Measurements from ENCODE around the gene RALGAPA1.

Gene RALGAPA1

GRCh38 chr14:35533357-35534207 lies 275.5 kb downstream of the RALGAPA1 start, which contains the start of gene INSM2:
TSS of gene INSM2 (plus strand) at chr14:35534164. CDS start at chr14:35534253, 89 bp downstream.
- peak; percentile 73 for DNase-seq

DNA sequence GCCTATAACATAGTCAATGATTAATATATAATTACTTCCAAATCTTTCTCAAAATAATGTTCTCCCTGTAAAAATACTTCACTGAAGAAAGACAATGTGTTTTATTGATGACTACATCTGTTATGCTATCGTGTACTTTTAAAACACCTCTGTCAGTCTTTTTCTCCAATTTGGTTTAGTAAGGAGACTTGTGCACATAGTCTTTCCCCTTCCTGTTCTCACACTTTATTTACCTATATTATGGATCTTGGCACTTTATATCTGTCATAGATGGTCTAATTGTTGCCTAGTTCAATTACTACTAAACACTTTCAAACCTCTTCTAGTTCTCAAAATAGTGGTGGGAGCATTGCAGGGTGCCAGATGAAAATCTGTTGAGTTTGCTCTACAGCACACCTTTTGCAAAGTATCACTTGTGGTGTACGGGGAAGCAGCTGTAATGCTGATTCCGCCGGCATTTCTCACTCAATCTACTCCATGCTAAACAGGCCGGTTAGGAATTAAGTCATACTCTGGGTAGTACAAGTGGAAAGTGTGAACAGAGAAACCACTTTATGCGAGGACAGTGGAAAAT lies 276.2 kb downstream of the RALGAPA1 start:
- DNase-seq, result no peak

- DNase-seq, result no peak
Measured at GRCh38 chr14:35531960-35532747, 276.9 kb downstream of the RALGAPA1 start.

DNA sequence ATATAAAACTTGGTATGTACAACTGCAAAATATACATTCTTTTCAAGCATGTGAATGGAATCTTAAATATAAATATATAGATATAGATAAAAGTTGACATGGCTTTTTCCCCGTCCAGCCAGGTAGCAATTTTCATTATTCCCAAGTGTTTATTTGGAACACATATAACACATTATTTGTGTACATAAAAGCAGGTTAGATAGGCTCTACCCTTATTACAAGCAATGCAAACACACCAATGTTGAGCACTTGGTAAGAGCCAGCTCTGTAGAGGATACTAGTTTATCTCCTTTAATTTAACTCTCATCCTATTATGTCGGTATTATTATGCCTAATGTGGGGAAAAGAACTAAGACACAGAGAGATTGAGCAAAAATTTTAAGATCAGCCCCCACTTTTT lies 282.1 kb downstream of the RALGAPA1 start:
- DNase-seq, result no peak

GRCh38 chr14:35525695-35526094 lies 283.4 kb downstream of the RALGAPA1 start:
- no peak for DNase-seq

DNA sequence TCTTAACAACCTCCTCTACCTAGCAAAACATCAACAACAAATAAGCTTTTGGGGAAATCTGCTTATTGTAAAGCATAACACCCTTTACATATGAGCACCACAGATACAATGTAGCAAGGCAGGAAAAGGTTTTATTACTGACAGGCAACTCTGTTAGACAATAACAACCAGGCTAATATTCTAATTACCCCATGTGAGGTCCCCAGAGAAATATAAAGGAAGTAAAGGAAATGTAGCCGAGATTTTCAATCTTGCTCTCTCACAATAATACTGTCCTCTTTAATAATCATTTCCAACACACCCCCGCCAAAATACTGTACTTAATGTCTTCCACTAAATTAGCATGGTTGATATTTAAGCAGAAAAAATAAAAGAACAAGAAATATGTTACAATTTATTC lies 289.1 kb downstream of the RALGAPA1 start:
- no peak for DNase-seq

GRCh38 chr14:35515916-35516315 lies 293.2 kb downstream of the RALGAPA1 start:
- no peak for DNase-seq

- no peak for DNase-seq
Measured at GRCh38 chr14:35512765-35513164, 296.3 kb downstream of the RALGAPA1 start.

- no peak for DNase-seq
Measured at GRCh38 chr14:35509846-35510245, 299.2 kb downstream of the RALGAPA1 start.

DNA sequence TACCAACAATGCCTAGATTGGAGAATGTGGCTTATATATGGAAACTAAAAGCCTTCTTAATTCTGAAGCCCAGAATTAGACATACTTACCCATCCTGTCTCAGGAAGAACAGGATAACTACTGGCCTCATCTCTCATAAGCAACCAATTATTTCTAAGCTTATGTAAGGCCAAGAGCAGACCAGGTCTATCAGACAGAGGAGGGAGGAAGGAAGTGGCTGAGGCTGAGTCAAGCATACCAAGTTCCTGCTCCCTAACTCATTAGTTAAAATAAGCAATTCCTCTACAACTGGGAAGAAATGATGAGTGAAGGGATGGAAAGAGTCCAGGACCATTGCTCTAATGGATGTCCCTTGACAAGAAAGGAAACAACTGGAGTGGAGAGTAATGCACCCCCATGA lies 302.2 kb downstream of the RALGAPA1 start:
- DNase-seq, result no peak

GRCh38 chr14:35506461-35506860 lies 302.6 kb downstream of the RALGAPA1 start:
- DNase-seq, result no peak

- no peak for DNase-seq
Measured at GRCh38 chr14:35504260-35504659, 304.8 kb downstream of the RALGAPA1 start.

DNA sequence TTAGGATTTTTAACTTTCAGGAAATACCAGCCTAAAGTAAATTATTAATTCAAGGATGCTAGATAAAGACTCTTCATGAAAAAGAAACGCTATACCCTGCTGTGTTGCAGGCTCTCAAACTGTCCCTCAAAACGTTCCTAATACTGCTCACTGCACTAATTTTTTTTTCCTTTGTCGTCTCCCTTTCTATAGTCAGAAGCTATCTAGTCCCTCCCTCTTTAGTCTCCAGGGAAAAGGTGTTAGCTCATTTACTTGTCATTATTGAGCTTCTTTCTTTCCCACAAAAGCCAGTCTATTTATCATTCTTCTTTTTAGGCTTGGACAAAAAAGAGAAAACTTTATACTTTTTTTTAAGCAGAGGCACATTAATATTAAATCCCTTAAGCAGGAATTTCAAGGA lies 305.4 kb downstream of the RALGAPA1 start:
- no peak for DNase-seq

DNA sequence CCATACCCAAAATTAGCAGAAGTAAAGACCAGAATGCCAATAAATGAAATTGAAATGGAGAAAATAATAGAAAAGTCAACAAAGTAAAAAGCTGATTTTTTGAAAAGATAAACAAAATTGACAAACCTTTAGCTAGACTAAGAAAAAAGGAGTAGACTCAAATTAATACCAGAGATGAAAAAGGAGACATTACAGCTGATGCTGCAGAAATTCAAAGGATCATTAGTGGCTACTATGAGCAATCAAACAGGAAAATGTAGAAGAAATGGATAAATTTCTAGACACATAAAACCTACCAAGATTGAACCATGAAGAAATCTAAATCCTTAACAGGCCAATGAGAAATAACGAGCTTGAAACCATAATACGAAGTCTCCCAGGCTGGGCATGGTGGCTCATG lies 309.9 kb downstream of the RALGAPA1 start:
- DNase-seq, result no peak

DNA sequence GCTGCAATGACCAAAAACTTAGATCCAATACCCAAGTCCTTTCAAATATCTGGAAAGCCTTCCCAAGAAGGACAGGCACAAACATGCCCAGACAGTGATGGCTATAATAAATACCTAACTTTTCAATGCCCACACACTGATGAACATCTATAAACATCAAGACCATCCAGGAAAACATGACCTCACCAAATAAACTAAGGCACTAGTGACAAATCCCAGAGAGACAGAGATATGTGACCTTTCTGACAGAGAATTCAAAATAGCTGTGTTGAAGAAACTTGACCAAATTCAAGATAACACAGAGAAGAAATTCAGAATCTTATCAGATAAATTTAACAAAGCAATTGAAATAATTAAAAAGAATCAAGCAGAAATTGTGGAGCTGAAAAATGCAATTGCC lies 313.8 kb downstream of the RALGAPA1 start:
- no peak for DNase-seq

DNA sequence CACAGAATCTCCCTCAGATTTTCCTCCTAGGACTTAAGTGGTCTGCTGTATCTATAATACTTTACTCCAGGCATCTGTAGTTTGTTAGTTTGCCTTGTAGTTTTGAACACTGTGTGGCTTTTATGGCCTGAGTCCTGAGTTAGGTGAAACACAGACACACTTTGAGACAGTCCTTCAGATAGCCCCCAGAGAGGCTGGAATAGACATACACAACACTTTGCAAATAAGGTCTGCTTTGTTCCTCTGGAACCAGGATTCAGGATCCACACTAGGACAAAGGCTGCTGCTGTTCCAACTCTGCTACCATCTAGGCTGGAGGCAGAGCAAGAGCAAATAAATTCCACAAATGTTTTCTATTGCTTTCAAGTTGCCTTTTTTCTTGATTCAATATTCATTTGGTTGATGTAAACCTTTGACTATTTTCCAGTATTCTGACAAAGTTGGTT lies 316.5 kb downstream of the RALGAPA1 start:
- DNase-seq, result no peak
